SK-N-SH (cell line): ENCODE results near the gene SDK1.

Source experiments
- CHD2 ChIP-seq: fragments of 150-350 bp; IDR thresholded peaks from 2 replicates; pipeline ENCODE4 v1.6.1; 2018; ENCODE audit warnings: low read length; ENCODE audit not compliant: partially characterized antibody
- ELF1 ChIP-seq: IDR thresholded peaks from 2 replicates; pipeline ENCODE4 v1.4.0; 2012
- EP300 ChIP-seq, 2 experiments: IDR thresholded peaks; 2 replicates each; pipeline versions ENCODE4 v1.4.0 to v1.6.1; 2012; ENCODE audit warnings: borderline replicate concordance in 1 of 2, low read depth in 1 of 2, low read length in 1 of 2
- EZH2phosphoT487 ChIP-seq: fragments of 200-600 bp; sonication (generic); IDR thresholded peaks from 2 replicates; pipeline ENCODE4 v1.6.1; 2017; ENCODE audit warnings: low read depth, mixed run types, mild to moderate bottlenecking, antibody characterized with exemption, moderate library complexity, borderline replicate concordance
- FOXJ3 ChIP-seq: sonication (generic); formaldehyde crosslinking; IDR thresholded peaks from 2 replicates; pipeline ENCODE4 v1.5.1; 2020; ENCODE audit warnings: mild to moderate bottlenecking, missing genetic modification reagents
- FOXM1 ChIP-seq: IDR thresholded peaks from 2 replicates; pipeline ENCODE4 v1.4.0; 2012; ENCODE audit warnings: low read depth, mild to moderate bottlenecking
- MAX ChIP-seq: IDR thresholded peaks from 2 replicates; pipeline ENCODE4 v1.4.0; 2012; ENCODE audit warnings: low read depth
- POLR2AphosphoS5 ChIP-seq: IDR thresholded peaks from 2 replicates; pipeline ENCODE4 v1.6.1; 2012; ENCODE audit warnings: low read depth, low read length
- RCOR1 ChIP-seq: fragments of 150-350 bp; IDR thresholded peaks from 2 replicates; pipeline ENCODE4 v1.6.1; 2017; ENCODE audit warnings: antibody characterized with exemption, low read length
- RFX5 ChIP-seq: IDR thresholded peaks from 2 replicates; pipeline ENCODE4 v1.6.1; 2012; ENCODE audit warnings: mild to moderate bottlenecking, improper control_type of control experiment, low read length
- RXRA ChIP-seq: IDR thresholded peaks from 2 replicates; pipeline ENCODE4 v1.4.0; 2012; ENCODE audit warnings: low read depth, mild to moderate bottlenecking, borderline replicate concordance
- TF ChIP-seq, protein P1 (sequence below): fragments of 200-600 bp; sonication (generic); IDR thresholded peaks from 2 replicates; pipeline ENCODE4 v1.6.1; 2017; ENCODE audit warnings: antibody characterized with exemption, mild to moderate bottlenecking, moderate library complexity
- TF ChIP-seq, protein P2 (sequence below): IDR thresholded peaks from 2 replicates; pipeline ENCODE4 v1.6.1; 2012; ENCODE audit warnings: mild to moderate bottlenecking, low read depth, low read length, moderate library complexity
- TF ChIP-seq, protein P3 (sequence below): IDR thresholded peaks from 2 replicates; pipeline ENCODE4 v1.4.0; 2012; ENCODE audit warnings: low read depth, borderline replicate concordance

- TF ChIP-seq, protein P1, sequence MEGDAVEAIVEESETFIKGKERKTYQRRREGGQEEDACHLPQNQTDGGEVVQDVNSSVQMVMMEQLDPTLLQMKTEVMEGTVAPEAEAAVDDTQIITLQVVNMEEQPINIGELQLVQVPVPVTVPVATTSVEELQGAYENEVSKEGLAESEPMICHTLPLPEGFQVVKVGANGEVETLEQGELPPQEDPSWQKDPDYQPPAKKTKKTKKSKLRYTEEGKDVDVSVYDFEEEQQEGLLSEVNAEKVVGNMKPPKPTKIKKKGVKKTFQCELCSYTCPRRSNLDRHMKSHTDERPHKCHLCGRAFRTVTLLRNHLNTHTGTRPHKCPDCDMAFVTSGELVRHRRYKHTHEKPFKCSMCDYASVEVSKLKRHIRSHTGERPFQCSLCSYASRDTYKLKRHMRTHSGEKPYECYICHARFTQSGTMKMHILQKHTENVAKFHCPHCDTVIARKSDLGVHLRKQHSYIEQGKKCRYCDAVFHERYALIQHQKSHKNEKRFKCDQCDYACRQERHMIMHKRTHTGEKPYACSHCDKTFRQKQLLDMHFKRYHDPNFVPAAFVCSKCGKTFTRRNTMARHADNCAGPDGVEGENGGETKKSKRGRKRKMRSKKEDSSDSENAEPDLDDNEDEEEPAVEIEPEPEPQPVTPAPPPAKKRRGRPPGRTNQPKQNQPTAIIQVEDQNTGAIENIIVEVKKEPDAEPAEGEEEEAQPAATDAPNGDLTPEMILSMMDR: no peak
- no peak for TF ChIP-seq POLR2AphosphoS5
- TF ChIP-seq EZH2phosphoT487: no peak
- no peak for TF ChIP-seq RCOR1
- TF ChIP-seq CHD2: no peak
- TF ChIP-seq MAX: no peak
- no peak for TF ChIP-seq EP300 (IDR thresholded peaks at IDR 0.05; ENCODE audit: borderline replicate concordance in 1 of 2, low read depth in 1 of 2, low read length in 1 of 2)
- TF ChIP-seq, protein P2, sequence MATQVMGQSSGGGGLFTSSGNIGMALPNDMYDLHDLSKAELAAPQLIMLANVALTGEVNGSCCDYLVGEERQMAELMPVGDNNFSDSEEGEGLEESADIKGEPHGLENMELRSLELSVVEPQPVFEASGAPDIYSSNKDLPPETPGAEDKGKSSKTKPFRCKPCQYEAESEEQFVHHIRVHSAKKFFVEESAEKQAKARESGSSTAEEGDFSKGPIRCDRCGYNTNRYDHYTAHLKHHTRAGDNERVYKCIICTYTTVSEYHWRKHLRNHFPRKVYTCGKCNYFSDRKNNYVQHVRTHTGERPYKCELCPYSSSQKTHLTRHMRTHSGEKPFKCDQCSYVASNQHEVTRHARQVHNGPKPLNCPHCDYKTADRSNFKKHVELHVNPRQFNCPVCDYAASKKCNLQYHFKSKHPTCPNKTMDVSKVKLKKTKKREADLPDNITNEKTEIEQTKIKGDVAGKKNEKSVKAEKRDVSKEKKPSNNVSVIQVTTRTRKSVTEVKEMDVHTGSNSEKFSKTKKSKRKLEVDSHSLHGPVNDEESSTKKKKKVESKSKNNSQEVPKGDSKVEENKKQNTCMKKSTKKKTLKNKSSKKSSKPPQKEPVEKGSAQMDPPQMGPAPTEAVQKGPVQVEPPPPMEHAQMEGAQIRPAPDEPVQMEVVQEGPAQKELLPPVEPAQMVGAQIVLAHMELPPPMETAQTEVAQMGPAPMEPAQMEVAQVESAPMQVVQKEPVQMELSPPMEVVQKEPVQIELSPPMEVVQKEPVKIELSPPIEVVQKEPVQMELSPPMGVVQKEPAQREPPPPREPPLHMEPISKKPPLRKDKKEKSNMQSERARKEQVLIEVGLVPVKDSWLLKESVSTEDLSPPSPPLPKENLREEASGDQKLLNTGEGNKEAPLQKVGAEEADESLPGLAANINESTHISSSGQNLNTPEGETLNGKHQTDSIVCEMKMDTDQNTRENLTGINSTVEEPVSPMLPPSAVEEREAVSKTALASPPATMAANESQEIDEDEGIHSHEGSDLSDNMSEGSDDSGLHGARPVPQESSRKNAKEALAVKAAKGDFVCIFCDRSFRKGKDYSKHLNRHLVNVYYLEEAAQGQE: no peak
- no peak for TF ChIP-seq RXRA
- no peak for TF ChIP-seq ELF1
- no peak for TF ChIP-seq RFX5
- TF ChIP-seq, protein P3, sequence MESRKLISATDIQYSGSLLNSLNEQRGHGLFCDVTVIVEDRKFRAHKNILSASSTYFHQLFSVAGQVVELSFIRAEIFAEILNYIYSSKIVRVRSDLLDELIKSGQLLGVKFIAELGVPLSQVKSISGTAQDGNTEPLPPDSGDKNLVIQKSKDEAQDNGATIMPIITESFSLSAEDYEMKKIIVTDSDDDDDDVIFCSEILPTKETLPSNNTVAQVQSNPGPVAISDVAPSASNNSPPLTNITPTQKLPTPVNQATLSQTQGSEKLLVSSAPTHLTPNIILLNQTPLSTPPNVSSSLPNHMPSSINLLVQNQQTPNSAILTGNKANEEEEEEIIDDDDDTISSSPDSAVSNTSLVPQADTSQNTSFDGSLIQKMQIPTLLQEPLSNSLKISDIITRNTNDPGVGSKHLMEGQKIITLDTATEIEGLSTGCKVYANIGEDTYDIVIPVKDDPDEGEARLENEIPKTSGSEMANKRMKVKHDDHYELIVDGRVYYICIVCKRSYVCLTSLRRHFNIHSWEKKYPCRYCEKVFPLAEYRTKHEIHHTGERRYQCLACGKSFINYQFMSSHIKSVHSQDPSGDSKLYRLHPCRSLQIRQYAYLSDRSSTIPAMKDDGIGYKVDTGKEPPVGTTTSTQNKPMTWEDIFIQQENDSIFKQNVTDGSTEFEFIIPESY: no peak
- no peak for TF ChIP-seq FOXM1
- TF ChIP-seq FOXJ3 (CRISPR knock-in tag): no peak
These were observed 394.6 kb downstream of the SDK1 start for GRCh38 chr7:3695602-3696001.
